Brain microvascular endothelial cell (primary cell): ENCODE data around the gene SUMF1.
A peak's percentile ranks its signal among the peaks of the same experiment; 100 is the strongest.

ENCODE experiments used
- DNase-seq: peaks from one replicate; pipeline ENCODE4 v3.0.0-alpha.2; 2020
- H3K27ac ChIP-seq: fragments of 250-450 bp; sonication (Bioruptor Pico); 2 replicates; pipeline ENCODE4 v1.5.1; 2020; ENCODE audit warnings: mild to moderate bottlenecking, moderate library complexity
- H3K27me3 ChIP-seq: fragments of 250-450 bp; sonication (Bioruptor Pico); replicated peaks from 2 replicates; pipeline ENCODE4 v1.5.1; 2020; ENCODE audit warnings: mild to moderate bottlenecking
- H3K36me3 ChIP-seq: fragments of 250-450 bp; sonication (Bioruptor Pico); replicated peaks from 2 replicates; pipeline ENCODE4 v1.5.1; 2020; ENCODE audit warnings: mild to moderate bottlenecking
- H3K4me3 ChIP-seq: 2 replicates; pipeline ENCODE4 v1.5.1; 2011; ENCODE audit warnings: low read depth, mild to moderate bottlenecking, control low read depth, low read length, moderate library complexity
- CTCF ChIP-seq: IDR thresholded peaks from 2 replicates; pipeline ENCODE4 v1.5.1; 2011; ENCODE audit warnings: low read depth, mild to moderate bottlenecking, moderate library complexity, low read length, control low read depth, inconsistent platforms; ENCODE audit errors: missing control alignments
- in situ Hi-C: cut with HindIII; loops from 2 replicates; pipeline ENCODE4 v1.10.0; 2017; ENCODE audit warnings: low sequenced_read_pairs, low pct_ligation_motif_present

The SUMF1 gene

GRCh38 chr3:4419920-4420319 lies 47.1 kb downstream of the SUMF1 start:
- Histone ChIP-seq H3K36me3 (no peaks in the 10 kb centered on the region), H3K27me3 (no peaks in the 10 kb centered on the region), H3K27ac (no peak overlapping the region), H3K4me3 (no peak overlapping the region)
- no peak for TF ChIP-seq CTCF
- DNase-seq: no peak
- in situ Hi-C loops: no loop called here

- no peak overlapping the region for H3K4me3 ChIP-seq
- H3K27ac ChIP-seq: no peak overlapping the region
- no peaks in the 10 kb centered on the region for H3K27me3 ChIP-seq
- TF ChIP-seq CTCF: no peak
- no peaks in the 10 kb centered on the region for H3K36me3 ChIP-seq
- in situ Hi-C loops: no loop called here
- no peak for DNase-seq
Observed at GRCh38 chr3:4419386-4419785, 47.7 kb downstream of the SUMF1 start.

GRCh38 chr3:4418156-4418555 lies 48.9 kb downstream of the SUMF1 start:
- in situ Hi-C loops: no loop called here
- H3K36me3 ChIP-seq: no peaks in the 10 kb centered on the region

GRCh38 chr3:4417449-4417848 lies 49.6 kb downstream of the SUMF1 start:
- no peak overlapping the region for H3K4me3 ChIP-seq
- in situ Hi-C loops: no loop called here
- H3K27ac ChIP-seq: peak overlapping the region; percentile 78
- no peak for TF ChIP-seq CTCF
- H3K27me3 ChIP-seq: no peaks in the 10 kb centered on the region
- DNase-seq: peak; percentile 74
- no peaks in the 10 kb centered on the region for H3K36me3 ChIP-seq

More at GRCh38 chr3:4418156-4418555, 48.9 kb downstream of the SUMF1 start:
- Histone ChIP-seq H3K27me3 (no peaks in the 10 kb centered on the region), H3K27ac (no peak overlapping the region), H3K4me3 (no peak overlapping the region)
- TF ChIP-seq CTCF: no peak
- no peak for DNase-seq

- no peak for TF ChIP-seq CTCF
- H3K27me3 ChIP-seq: no peaks in the 10 kb centered on the region
- DNase-seq: peak; percentile 93
- H3K4me3 ChIP-seq: no peak overlapping the region
- H3K27ac ChIP-seq: peak overlapping the region; percentile 78
- in situ Hi-C loops: no loop called here
- no peaks in the 10 kb centered on the region for H3K36me3 ChIP-seq
Observed at GRCh38 chr3:4416961-4417360, 50.1 kb downstream of the SUMF1 start.

GRCh38 chr3:4416427-4416945 lies 50.6 kb downstream of the SUMF1 start:
- Histone ChIP-seq H3K4me3 (no peak overlapping the region), H3K27me3 (no peaks in the 10 kb centered on the region), H3K27ac (peak overlapping the region; percentile 78), H3K36me3 (no peaks in the 10 kb centered on the region)
- DNase-seq: no peak
- no peak for TF ChIP-seq CTCF
- in situ Hi-C loops: no loop called here
